Ovary (tissue), 3 donors: ENCODE measurements around the gene THBD.

Experiments
- POLR2A ChIP-seq: fragments of 450-650 bp; IDR thresholded peaks from one replicate; pipeline ENCODE4 v1.6.1; 2017; ENCODE audit warnings: antibody characterized with exemption, mild to moderate bottlenecking, moderate library complexity
- TF ChIP-seq, protein P1 (sequence below), 3 donors: fragments of 450-650 bp in 2 of 3; fragments of 200-600 bp in 1 of 3; IDR thresholded peaks; one replicate each; pipeline versions ENCODE4 v1.5.1 to v1.8.0; 2016 to 2022; ENCODE audit warnings: antibody characterized with exemption in 3 of 3, mild to moderate bottlenecking in 1 of 3
- donor health status: DM: no; HTN: no; CAD: no.

DNA sequence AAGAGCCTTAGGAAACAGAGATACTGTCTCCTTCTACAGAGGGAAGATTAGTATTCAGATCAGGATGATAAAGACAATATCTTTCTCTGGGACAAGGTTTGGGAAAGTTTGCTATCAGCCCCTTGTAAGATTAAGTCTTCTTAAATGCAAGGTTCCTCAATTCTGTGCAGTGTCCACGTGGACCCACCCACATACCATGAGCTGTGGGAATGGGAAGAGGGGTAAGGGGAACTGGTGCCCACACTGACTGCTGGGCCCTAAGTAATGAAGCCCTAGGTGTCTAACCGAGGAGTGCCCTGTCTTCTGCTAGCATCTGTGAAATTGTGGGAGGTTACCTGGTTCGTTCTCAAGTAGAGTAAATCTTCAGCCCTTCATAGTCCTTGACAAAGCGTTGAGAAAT lies 20.1 kb downstream of the THBD start:
- TF ChIP-seq, protein P1, sequence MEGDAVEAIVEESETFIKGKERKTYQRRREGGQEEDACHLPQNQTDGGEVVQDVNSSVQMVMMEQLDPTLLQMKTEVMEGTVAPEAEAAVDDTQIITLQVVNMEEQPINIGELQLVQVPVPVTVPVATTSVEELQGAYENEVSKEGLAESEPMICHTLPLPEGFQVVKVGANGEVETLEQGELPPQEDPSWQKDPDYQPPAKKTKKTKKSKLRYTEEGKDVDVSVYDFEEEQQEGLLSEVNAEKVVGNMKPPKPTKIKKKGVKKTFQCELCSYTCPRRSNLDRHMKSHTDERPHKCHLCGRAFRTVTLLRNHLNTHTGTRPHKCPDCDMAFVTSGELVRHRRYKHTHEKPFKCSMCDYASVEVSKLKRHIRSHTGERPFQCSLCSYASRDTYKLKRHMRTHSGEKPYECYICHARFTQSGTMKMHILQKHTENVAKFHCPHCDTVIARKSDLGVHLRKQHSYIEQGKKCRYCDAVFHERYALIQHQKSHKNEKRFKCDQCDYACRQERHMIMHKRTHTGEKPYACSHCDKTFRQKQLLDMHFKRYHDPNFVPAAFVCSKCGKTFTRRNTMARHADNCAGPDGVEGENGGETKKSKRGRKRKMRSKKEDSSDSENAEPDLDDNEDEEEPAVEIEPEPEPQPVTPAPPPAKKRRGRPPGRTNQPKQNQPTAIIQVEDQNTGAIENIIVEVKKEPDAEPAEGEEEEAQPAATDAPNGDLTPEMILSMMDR (IDR thresholded peaks at IDR 0.05), result no peak
- no peak for TF ChIP-seq POLR2A
